ENCODE measurements around the gene ANKHD1. TPM values are rescaled to one million over a fixed set of nuclear protein-coding genes. Genes with fewer than 3 reads are reported as not detected.

The ANKHD1 gene
- total RNA-seq, 3 donors from 2014 or later: 133 to 196 (median 158) TPM

DNA sequence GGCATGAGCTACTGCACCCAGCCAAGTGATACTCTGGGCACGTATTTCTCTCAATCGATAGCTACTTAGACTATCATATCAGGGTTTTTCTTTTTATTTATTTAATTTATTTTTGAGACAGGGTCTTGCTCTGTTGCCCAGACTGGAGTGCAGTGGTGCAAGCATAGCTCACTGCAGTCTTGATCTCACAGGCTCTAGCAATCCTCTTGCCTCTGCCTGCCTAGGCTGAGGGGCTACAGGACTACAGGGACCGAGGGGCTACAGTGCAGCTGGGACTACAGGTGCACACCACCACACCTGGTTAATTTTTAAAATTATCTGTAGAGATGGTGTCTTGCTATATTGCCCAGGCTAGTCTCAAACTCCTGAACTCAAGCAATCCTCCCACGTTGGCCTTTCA, 20.3 kb upstream of the ANKHD1 start:
- Histone ChIP-seq H3K36me3 (no peaks in the 10 kb centered on the region), H3K4me3 (no peak overlapping the region), H3K9me3 (no peaks in the 10 kb centered on the region), H3K27me3 (no peaks in the 10 kb centered on the region), H3K4me1 (no peaks in the 10 kb centered on the region), H3K27ac (no peak overlapping the region)
- intact Hi-C loops (cut with DNase I; ENCODE audit: low total_unique reads): no loop called here
- TF ChIP-seq POLR2A (IDR thresholded peaks at IDR 0.05): no peak
- no peak for TF ChIP-seq POLR2AphosphoS5 (IDR thresholded peaks at IDR 0.05)
- TF ChIP-seq, protein P1, sequence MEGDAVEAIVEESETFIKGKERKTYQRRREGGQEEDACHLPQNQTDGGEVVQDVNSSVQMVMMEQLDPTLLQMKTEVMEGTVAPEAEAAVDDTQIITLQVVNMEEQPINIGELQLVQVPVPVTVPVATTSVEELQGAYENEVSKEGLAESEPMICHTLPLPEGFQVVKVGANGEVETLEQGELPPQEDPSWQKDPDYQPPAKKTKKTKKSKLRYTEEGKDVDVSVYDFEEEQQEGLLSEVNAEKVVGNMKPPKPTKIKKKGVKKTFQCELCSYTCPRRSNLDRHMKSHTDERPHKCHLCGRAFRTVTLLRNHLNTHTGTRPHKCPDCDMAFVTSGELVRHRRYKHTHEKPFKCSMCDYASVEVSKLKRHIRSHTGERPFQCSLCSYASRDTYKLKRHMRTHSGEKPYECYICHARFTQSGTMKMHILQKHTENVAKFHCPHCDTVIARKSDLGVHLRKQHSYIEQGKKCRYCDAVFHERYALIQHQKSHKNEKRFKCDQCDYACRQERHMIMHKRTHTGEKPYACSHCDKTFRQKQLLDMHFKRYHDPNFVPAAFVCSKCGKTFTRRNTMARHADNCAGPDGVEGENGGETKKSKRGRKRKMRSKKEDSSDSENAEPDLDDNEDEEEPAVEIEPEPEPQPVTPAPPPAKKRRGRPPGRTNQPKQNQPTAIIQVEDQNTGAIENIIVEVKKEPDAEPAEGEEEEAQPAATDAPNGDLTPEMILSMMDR (IDR thresholded peaks at IDR 0.05): no peak
- DNase-seq (ENCODE audit: low spot score in 2 of 2): no peak

DNA sequence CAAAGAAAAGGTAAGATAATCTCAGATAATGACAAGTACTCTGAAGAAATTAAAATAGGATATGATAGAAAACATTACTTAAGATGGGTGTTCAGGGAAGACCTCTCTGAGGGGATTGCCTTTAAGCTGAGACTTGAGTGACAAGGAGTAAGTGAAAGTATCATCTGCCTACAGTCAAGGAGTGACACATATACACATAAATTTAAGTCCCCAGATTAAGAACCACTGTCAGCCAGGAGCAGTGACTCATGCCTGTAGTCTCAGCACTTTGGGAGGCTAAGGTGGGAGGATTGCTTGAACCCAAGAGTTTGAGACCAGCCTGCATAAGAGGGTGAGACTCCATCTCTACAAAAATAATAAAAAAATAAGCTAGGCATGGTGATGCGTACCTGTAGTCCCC, 19.7 kb upstream of the ANKHD1 start:
- Histone ChIP-seq H3K9me3 (no peaks in the 10 kb centered on the region), H3K4me3 (no peak overlapping the region), H3K27me3 (no peaks in the 10 kb centered on the region), H3K27ac (no peak overlapping the region), H3K36me3 (no peaks in the 10 kb centered on the region), H3K4me1 (no peaks in the 10 kb centered on the region)
- DNase-seq (ENCODE audit: low spot score in 2 of 2): no peak
- TF ChIP-seq POLR2A (IDR thresholded peaks at IDR 0.05): no peak
- intact Hi-C loops (cut with DNase I; ENCODE audit: low total_unique reads): no loop called here

DNA sequence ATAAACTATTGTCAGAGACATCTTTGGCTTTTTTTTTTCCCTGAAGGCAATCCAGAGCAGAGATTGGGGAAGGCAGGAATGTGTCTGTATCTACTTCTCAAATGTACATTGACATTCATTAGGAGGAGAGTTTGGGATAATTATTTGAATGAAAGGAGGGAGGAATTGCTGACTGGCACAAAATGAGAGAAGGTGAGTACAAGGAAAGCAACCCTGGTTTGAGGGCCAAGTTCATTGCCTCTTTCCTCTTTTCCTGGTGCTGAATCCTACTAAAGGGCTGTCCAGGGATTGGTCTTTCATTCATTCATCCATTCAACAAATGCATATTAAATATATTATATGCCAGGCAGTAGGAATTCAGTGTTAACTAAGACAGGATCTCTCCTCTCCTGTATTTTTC, 18.8 kb upstream of the ANKHD1 start:
- DNase-seq (ENCODE audit: low spot score in 2 of 2): no peak
- no peak overlapping the region for H3K4me3 ChIP-seq
- H3K27me3 ChIP-seq: no peaks in the 10 kb centered on the region
- intact Hi-C loops (cut with DNase I; ENCODE audit: low total_unique reads): no loop called here
- no peaks in the 10 kb centered on the region for H3K9me3 ChIP-seq
- no peak overlapping the region for H3K27ac ChIP-seq
- no peaks in the 10 kb centered on the region for H3K36me3 ChIP-seq
- TF ChIP-seq POLR2AphosphoS5 (IDR thresholded peaks at IDR 0.05) (no peak), POLR2A (IDR thresholded peaks at IDR 0.05) (no peak)
- TF ChIP-seq, protein P1 (IDR thresholded peaks at IDR 0.05): no peak
- H3K4me1 ChIP-seq: no peaks in the 10 kb centered on the region

DNA sequence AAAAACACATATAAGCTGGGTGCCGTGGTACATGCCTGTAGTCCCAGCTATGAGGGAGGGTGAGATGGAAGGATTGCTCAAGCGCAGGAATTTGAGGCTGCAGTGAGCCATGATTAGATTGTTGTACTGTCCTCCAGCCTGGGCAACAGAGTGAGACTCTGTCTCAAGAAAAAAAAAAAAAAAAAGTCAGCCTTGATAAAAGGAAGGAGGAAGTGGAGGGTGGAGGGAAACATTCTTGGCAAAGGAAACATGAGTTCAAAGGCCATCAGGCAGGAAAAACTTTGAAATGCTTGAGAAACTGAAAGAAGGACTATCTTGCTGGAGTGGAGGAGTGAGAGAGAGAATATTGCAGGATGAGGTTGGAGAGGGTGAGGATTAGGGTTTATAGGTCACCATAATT, 18.3 kb upstream of the ANKHD1 start:
- no peak overlapping the region for H3K4me3 ChIP-seq
- no peaks in the 10 kb centered on the region for H3K36me3 ChIP-seq
- DNase-seq (ENCODE audit: low spot score in 2 of 2): no peak
- H3K27me3 ChIP-seq: no peaks in the 10 kb centered on the region
- H3K9me3 ChIP-seq: no peaks in the 10 kb centered on the region
- H3K4me1 ChIP-seq: no peaks in the 10 kb centered on the region
- H3K27ac ChIP-seq: no peak overlapping the region
- intact Hi-C loops (cut with DNase I; ENCODE audit: low total_unique reads): no loop called here
- TF ChIP-seq POLR2AphosphoS5 (IDR thresholded peaks at IDR 0.05): no peak
- TF ChIP-seq, protein P1 (IDR thresholded peaks at IDR 0.05): no peak
- TF ChIP-seq POLR2A (IDR thresholded peaks at IDR 0.05): no peak

DNA sequence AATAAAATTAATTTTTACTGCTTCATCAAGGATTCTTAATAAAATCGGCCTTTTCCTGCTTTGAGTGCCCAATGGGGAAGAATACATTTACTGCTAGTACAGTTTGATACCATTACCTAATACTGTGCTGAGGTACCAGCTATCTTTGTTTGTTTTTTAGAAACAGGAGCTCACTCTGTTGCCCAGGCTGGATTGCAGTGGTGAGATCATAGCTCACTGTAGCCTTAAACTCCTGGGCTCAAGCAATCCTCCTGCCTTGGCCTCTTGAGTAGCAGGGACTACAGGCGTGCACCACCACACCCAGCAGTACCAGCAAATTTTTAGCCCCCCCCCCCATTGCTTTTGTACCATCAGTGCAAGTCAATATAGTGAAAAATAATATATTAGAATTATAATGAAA, 13.6 kb upstream of the ANKHD1 start:
- Histone ChIP-seq H3K4me3 (no peak overlapping the region), H3K27ac (no peak overlapping the region), H3K36me3 (no peaks in the 10 kb centered on the region), H3K9me3 (no peaks in the 10 kb centered on the region), H3K4me1 (no peaks in the 10 kb centered on the region), H3K27me3 (no peaks in the 10 kb centered on the region)
- TF ChIP-seq POLR2A (IDR thresholded peaks at IDR 0.05) (no peak), POLR2AphosphoS5 (IDR thresholded peaks at IDR 0.05) (no peak)
- TF ChIP-seq, protein P1 (IDR thresholded peaks at IDR 0.05): no peak
- no peak for DNase-seq (ENCODE audit: low spot score in 2 of 2)
- intact Hi-C loops (cut with DNase I; ENCODE audit: low total_unique reads): no loop called here

DNA sequence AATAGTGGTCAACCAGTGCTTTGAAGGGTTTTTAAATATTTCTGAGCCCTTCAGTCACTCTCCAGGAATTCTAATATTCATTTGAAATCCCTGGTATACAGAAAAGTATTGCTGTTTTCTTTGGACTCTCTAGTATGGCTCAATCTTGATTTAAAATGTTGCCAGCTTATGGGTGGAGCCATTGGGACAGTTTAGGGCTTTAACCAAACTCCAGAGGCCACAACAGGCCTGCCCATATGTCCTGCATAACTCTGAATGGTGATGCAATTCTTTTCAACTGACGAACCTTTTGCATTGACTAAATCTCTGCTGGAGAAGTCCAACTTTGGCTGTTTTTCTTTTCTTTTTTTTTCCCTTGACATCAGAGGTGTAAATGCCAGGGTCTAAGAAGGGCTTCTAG, 10.3 kb upstream of the ANKHD1 start:
- H3K4me3 ChIP-seq: no peak overlapping the region
- no peak overlapping the region for H3K27ac ChIP-seq
- TF ChIP-seq POLR2A (IDR thresholded peaks at IDR 0.05) (no peak), POLR2AphosphoS5 (IDR thresholded peaks at IDR 0.05) (no peak)
- TF ChIP-seq, protein P1 (IDR thresholded peaks at IDR 0.05): no peak
- H3K4me1 ChIP-seq: no peaks in the 10 kb centered on the region
- no peaks in the 10 kb centered on the region for H3K27me3 ChIP-seq
- intact Hi-C loops (cut with DNase I; ENCODE audit: low total_unique reads): no loop called here
- no peak for DNase-seq (ENCODE audit: low spot score in 2 of 2)
- no peaks in the 10 kb centered on the region for H3K9me3 ChIP-seq
- no peaks in the 10 kb centered on the region for H3K36me3 ChIP-seq

All from breast epithelium (tissue), 4 donors.